Fibroblast of upper back skin (primary cell): ENCODE measurements around the gene LIMS1.

Source experiments
- DNase-seq: peaks from one replicate; pipeline ENCODE4 v3.0.0-alpha.2; 2013

LIMS1 gene

GRCh38 chr2:108616318-108616717 is 82.0 kb downstream of the LIMS1 start:
- no peak for DNase-seq

- DNase-seq: peak; percentile 44
These were observed 82.5 kb downstream of the LIMS1 start for GRCh38 chr2:108616751-108617161.

- DNase-seq: no peak
These were observed 83.3 kb downstream of the LIMS1 start for GRCh38 chr2:108617617-108618016.

- no peak for DNase-seq
These were observed 85.8 kb downstream of the LIMS1 start for GRCh38 chr2:108619925-108620620.

GRCh38 chr2:108620656-108621055 is 86.4 kb downstream of the LIMS1 start:
- DNase-seq: no peak

DNA sequence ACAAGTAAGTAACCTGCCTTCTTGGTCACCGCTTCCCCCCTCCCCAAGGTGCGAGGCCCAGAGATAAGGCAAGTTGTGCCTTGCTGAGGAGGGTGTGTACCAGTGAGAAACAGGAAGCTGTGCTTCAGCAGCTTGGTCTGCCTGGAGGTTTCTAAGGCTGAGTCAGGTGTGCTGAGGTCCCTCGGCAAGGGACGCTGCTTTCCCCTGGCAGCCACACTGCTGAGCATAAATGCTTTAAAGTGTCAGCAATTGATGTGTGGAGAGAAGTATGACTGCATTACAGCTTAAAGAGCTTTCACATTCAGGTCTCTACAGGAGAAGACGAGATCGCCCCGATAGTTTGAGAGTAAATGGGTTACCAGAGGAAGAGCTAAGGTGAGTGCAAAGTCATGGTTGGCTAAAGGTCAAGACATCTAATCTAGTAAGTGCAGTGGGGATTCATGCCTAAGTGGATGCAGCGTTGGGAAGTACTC is 86.9 kb downstream of the LIMS1 start:
- no peak for DNase-seq

- no peak for DNase-seq
These were observed 87.7 kb downstream of the LIMS1 start for GRCh38 chr2:108621687-108622681.

- DNase-seq: no peak
These were observed 89.3 kb downstream of the LIMS1 start for GRCh38 chr2:108623616-108624015.

GRCh38 chr2:108625186-108625827 is 91.0 kb downstream of the LIMS1 start:
- no peak for DNase-seq

- no peak for DNase-seq
These were observed 91.5 kb downstream of the LIMS1 start for GRCh38 chr2:108625828-108626195.

- DNase-seq: no peak
These were observed 92.7 kb downstream of the LIMS1 start for GRCh38 chr2:108626995-108627394.

- no peak for DNase-seq
These were observed 93.8 kb downstream of the LIMS1 start for GRCh38 chr2:108627911-108628567.

- no peak for DNase-seq
These were observed 94.7 kb downstream of the LIMS1 start for GRCh38 chr2:108628936-108629335.

- no peak for DNase-seq
These were observed 95.1 kb downstream of the LIMS1 start for GRCh38 chr2:108629417-108629816.

DNA sequence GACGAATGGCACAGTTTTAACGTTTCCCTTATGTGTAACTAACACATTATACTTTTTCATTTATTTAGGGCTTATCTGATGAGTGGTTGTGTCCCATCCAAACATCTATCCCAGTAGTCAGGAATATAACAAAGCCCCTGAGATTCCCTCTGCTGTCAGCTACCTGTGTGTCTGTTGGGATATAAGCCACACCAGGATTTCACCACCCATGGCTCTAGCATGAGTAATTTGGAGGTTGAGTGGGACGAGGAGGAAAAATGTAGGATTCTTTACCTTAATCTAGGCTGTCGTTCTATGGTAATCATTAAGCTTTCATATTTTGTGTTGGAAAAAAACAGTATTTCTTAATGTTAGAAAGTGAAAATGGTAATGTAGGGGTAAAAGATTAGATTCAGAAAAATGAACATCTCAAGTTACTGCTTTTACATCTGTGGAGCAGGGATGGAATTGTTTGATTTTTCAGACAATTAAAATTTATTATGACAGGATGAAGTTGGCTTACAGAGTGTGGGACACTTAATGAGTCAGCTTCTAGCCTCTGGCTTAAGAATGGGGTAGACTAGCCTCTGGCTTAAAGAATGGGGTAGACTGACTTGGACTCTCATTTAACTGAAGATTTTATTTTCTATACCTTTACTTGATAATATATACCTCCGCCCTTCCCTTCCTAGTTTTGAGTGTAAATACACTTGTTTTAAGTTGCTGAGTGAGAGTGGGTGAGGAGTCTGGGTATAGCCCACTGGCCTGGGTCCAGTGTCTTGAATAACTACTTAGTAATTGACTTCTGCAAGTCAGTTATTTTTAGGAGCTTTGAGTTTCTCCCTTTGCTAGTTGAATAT is 96.5 kb downstream of the LIMS1 start:
- DNase-seq: no peak

DNA sequence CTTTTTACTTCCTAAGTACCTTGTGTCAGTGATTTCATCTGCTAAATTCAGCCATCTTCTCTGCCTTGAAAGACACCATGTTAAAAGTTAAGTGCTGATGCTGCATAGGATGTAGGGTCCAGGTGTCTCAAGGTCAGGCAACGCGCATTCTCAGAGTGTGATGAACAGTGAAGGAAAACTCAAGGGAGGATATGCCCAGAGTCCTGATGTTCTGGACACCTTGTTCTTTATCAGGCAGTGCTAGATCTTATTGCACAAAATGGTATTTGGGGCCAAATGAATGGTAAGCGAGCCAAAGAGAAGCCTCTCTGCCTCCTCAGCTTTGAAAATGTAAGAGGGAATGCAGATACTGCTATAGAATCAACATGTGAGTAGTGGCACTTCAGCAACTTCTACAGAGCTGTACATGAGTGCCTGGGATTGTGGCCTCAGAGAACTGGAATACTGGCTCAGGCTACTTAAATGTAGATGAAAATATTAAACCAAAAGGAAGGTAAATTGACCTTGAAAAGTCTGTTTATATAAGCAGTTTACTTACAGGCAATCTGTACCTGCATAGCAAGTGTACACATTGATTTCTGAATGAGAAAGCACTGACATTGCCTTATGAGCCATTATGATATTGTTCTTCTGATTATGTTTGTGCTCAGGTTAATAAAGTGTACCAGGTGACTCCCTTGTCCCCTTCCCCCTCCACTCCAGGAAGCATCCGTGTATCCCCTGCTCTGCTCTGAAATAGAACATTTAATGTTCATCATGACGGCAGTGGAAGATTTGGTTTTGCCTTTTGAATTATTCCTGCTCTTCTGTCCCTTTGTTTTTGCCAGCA is 98.3 kb downstream of the LIMS1 start:
- DNase-seq: no peak

DNA sequence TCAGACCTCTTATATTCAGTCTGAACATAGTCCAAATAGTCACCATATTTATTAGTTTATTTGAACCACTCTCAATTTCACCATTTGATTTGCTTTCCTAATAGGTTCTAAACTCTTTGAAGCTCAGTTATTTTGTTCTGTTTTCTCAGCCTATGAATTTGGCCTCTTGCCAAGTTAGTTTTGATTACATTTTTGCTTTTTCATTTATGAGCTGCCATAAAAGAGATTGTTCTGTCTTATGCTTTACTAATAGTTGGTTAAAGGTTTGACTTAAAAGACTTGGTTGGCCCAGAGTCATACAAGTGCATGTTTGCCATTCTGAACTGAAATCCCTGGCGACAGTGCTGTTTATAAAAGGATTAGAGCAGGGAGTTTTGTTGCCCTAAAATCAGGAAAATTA is 99.1 kb downstream of the LIMS1 start:
- DNase-seq: no peak

DNA sequence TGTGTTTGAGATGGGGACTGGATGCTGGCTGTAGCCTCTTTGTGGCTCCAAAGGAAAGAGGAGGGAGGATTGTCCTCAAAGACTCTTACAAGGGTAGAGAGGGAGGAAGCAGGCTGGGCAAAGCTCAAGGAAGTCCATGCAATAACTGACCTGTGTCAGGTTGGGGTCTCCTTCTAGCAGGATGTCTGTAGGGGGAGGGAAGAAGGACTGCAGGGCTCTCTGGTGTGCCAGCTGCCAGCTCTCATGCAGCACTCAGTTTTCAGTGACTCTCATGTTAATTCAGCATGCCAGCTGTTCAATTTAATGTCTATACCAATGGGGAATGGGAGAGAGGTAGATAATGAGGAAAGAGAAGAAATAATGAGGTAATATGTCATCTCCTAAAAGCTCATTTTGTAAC is 99.7 kb downstream of the LIMS1 start:
- DNase-seq: no peak

DNA sequence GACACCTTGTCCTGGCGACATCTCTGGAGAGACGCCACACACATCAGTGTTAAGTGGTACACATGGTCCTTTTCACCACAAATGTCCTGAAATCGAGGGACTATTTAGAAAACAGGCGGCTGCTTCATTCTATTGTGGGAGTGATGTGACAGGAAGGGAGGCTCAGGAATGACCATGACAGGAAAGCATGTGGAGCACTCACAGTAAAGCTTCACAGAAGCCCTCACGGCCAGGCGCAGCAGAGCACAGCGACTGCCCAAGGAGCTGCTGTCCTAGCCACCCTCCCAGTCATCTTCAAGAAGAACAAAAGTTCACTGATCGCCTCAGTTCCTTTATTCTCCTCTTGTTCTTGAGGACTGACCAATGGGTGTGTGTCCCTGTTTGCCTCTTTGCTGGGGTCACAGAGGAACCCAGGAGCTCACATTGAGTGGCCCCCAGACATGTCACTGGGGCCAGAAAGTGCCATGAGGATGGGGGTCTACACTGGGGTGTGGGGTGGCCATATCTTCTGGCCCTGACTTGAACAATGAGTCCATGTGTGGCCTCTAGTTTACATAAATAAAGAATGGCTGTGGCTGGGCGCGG is 100.4 kb downstream of the LIMS1 start:
- no peak for DNase-seq

DNA sequence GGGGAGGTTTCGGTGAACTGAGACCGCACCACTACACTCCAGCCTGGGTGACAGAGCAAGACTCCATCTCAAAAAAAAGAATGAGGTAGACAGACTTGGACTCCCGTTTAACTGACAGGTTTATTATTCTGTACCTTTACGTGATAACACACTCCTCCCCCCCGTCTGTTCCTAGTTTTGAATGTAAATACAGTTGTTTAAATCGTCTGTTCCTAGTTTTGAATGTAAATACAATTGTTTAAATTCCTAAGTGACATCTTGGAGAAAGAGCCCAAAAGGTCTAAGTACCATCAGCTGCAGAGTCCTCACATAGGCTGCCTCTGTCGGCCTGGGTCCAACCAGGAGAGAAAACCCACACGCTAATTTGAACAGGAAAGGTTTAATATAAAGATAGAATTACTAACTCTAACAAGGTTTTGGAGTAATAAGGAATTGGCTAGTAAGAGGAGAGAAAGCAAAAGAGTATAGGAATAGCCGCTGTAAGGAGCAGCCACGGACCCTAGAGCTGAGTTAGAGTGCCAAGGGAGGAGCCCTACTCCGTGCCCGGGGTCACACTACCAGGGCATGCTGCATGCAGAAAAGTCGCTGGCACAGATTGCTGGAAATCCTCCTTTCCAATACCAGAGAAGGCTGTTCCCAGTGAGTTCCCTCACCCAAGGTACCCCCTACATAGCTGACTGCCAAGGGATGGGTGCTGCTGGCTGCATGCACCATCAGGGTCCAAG is 101.5 kb downstream of the LIMS1 start:
- DNase-seq: no peak
